Vagina (tissue), 2 donors: ENCODE results near the gene SLC9A1.

Experiments
- CTCF ChIP-seq, 3 experiments: fragments of 450-650 bp in 2 of 3; fragments of 200-600 bp in 1 of 3; sonication (generic) in 1 of 3; IDR thresholded peaks; one replicate each; pipeline ENCODE4 v1.5.1; 2017 to 2019; ENCODE audit warnings: antibody characterized with exemption in 3 of 3, mild to moderate bottlenecking in 2 of 3, moderate library complexity in 2 of 3
- POLR2A ChIP-seq, 2 donors: fragments of 450-650 bp; IDR thresholded peaks; one replicate each; pipeline ENCODE4 v1.6.1; 2017; ENCODE audit warnings: antibody characterized with exemption in 2 of 2, mild to moderate bottlenecking in 2 of 2, moderate library complexity in 2 of 2

GRCh38 chr1:27108588-27108987 is 46.3 kb downstream of the SLC9A1 start:
- TF ChIP-seq POLR2A (IDR thresholded peaks at IDR 0.05) (no peak), CTCF (IDR thresholded peaks at IDR 0.05) (no peak)
